ENCODE measurements around the gene POP5.

The POP5 gene

DNA sequence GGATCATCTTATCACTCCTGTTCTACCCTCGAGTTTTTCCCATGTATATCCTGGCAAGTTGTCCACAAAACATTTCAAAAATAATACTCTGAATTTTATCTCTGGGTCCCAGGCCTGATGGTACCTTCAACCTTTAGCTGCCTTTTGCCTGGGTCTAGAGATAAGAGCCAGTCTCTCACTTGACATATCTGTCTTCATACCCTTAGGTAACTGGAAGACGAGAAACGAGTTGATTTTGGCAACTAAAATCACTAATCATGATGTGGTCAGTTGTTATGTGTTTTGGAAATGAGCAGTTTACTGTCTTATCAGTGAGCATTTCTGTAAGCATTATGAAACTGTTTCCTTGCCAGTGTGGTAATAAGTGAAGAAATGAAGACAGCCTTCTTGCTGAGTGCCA is 40.8 kb downstream of the POP5 start:
- H3K4me3 ChIP-seq (ENCODE audit: insufficient read length, low read depth) = no peak overlapping the region
- H3K36me3 ChIP-seq (ENCODE audit: insufficient read depth, insufficient read length, low read length) = peaks cover 74% of the 10 kb centered on the region
- H3K9me3 ChIP-seq (ENCODE audit: insufficient read depth, low read length) = no peaks in the 10 kb centered on the region
- no peak for TF ChIP-seq SUZ12 (IDR thresholded peaks at IDR 0.05; ENCODE audit: extremely low read depth, insufficient read depth, insufficient read length)
- TF ChIP-seq YY1 (IDR thresholded peaks at IDR 0.05; ENCODE audit: insufficient read depth, insufficient read length) = no peak
- no peak for TF ChIP-seq ZNF274 (IDR thresholded peaks at IDR 0.05; ENCODE audit: low read depth, low read length)
- DNase-seq (ENCODE audit: low read depth, low spot score) = no peak
- peak overlapping the region; percentile 17 for H3K9ac ChIP-seq (ENCODE audit: insufficient read length, low read depth)
- H3K4me1 ChIP-seq (ENCODE audit: insufficient read depth, insufficient read length) = peaks cover 3% of the 10 kb centered on the region
- no peaks in the 10 kb centered on the region for H3K27me3 ChIP-seq (ENCODE audit: insufficient read depth, insufficient read length)

DNA sequence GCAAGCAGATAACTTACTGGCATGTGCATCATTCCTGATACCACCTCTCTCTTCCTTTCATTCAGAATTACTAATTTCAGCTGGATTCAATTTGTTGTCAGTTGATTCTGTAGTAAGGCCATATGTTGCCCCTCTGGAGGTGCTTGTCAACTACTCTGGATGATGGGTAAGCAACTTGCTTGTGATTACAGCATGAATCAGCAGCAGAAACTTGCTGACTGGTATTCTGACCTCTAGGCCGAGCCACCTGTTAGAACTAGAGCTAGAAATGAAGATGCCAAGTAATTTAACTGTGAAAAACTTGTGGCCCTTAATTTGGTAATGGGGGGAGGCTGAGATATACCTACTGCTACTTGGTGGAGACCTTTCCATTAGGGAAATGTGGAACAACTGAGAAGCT is 41.9 kb downstream of the POP5 start:
- no peak for DNase-seq (ENCODE audit: low read depth, low spot score)
- TF ChIP-seq YY1 (IDR thresholded peaks at IDR 0.05; ENCODE audit: insufficient read depth, insufficient read length) (no peak), SUZ12 (IDR thresholded peaks at IDR 0.05; ENCODE audit: extremely low read depth, insufficient read depth, insufficient read length) (no peak), ZNF274 (IDR thresholded peaks at IDR 0.05; ENCODE audit: low read depth, low read length) (no peak)
- H3K36me3 ChIP-seq (ENCODE audit: insufficient read depth, insufficient read length, low read length) = peaks cover 71% of the 10 kb centered on the region
- H3K9ac ChIP-seq (ENCODE audit: insufficient read length, low read depth) = no peak overlapping the region
- peaks cover 3% of the 10 kb centered on the region for H3K4me1 ChIP-seq (ENCODE audit: insufficient read depth, insufficient read length)
- no peaks in the 10 kb centered on the region for H3K9me3 ChIP-seq (ENCODE audit: insufficient read depth, low read length)
- H3K27me3 ChIP-seq (ENCODE audit: insufficient read depth, insufficient read length) = no peaks in the 10 kb centered on the region
- H3K4me3 ChIP-seq (ENCODE audit: insufficient read length, low read depth) = no peak overlapping the region

DNA sequence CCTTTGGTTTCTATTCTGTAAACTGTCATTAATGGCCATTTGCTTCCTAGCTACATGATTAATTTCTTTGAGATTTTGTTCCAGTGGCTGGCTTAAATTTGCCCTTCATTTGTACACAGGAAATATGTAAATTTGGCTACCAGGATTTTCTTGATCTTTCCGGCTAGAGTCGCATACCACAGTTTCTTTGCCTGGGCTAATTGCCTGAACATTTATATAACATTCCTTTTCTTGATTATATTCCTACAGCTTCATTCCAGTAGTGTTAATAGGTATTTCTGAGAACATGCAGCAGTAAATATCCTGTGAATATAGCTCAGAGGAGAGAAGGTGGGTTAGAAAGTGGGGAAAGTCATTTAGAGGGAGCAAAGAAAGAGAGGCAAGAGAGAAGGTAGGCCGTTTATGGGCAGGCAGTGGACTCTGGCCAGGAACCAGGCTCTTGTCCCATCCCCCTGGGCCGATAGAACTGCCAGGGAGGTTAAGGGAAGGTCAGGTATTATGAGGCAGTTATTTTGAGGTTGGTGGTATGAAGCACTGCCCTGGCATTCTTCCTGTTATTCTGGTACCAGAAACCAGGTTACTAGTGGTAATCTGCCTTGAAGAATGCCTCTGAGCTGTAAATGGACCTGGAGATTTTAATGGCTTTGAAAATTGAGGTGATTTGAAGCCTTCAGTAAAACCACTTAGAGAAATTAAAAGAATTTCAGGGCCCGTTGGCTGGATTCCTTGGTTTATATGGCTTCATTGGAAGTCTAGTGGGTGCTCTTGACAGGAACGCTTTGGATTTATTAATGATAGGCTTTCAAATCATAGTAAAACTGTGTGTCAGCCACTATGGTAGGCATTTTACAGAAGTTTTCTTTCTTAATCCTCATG is 42.7 kb downstream of the POP5 start:
- Histone ChIP-seq H3K27me3 (ENCODE audit: insufficient read depth, insufficient read length) (no peaks in the 10 kb centered on the region), H3K4me3 (ENCODE audit: insufficient read length, low read depth) (no peak overlapping the region), H3K4me1 (ENCODE audit: insufficient read depth, insufficient read length) (peaks cover 3% of the 10 kb centered on the region), H3K36me3 (ENCODE audit: insufficient read depth, insufficient read length, low read length) (peaks cover 64% of the 10 kb centered on the region), H3K9me3 (ENCODE audit: insufficient read depth, low read length) (no peaks in the 10 kb centered on the region), H3K9ac (ENCODE audit: insufficient read length, low read depth) (no peak overlapping the region)
- TF ChIP-seq ZNF274 (IDR thresholded peaks at IDR 0.05; ENCODE audit: low read depth, low read length) (no peak), YY1 (IDR thresholded peaks at IDR 0.05; ENCODE audit: insufficient read depth, insufficient read length) (no peak), SUZ12 (IDR thresholded peaks at IDR 0.05; ENCODE audit: extremely low read depth, insufficient read depth, insufficient read length) (no peak)
- DNase-seq (ENCODE audit: low read depth, low spot score) = no peak

DNA sequence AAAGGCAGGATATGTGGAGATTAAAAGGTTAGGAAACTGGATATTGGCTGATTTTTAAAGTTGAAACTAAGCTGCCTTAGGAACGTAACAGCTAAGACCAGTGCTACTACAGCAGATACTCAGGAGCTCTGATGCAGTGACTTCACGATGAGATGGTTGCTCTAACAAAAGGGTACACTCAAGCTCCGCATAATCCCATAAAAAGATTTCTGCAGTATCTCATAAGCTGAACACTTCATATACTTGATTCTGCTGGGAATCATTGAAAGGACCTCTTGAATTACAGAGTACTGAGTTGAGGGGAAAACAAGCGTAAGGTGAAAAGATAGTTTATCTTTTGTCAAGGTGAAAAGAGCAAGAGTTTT is 43.4 kb downstream of the POP5 start:
- TF ChIP-seq SUZ12 (IDR thresholded peaks at IDR 0.05; ENCODE audit: extremely low read depth, insufficient read depth, insufficient read length) = no peak
- TF ChIP-seq ZNF274 (IDR thresholded peaks at IDR 0.05; ENCODE audit: low read depth, low read length) = no peak
- TF ChIP-seq YY1 (IDR thresholded peaks at IDR 0.05; ENCODE audit: insufficient read depth, insufficient read length) = no peak
- Histone ChIP-seq H3K4me3 (ENCODE audit: insufficient read length, low read depth) (no peak overlapping the region), H3K9me3 (ENCODE audit: insufficient read depth, low read length) (no peaks in the 10 kb centered on the region), H3K36me3 (ENCODE audit: insufficient read depth, insufficient read length, low read length) (peaks cover 58% of the 10 kb centered on the region), H3K9ac (ENCODE audit: insufficient read length, low read depth) (no peak overlapping the region), H3K27me3 (ENCODE audit: insufficient read depth, insufficient read length) (no peaks in the 10 kb centered on the region), H3K4me1 (ENCODE audit: insufficient read depth, insufficient read length) (peaks cover 3% of the 10 kb centered on the region)
- DNase-seq (ENCODE audit: low read depth, low spot score) = no peak

- TF ChIP-seq ZNF274 (IDR thresholded peaks at IDR 0.05; ENCODE audit: low read depth, low read length) = no peak
- TF ChIP-seq SUZ12 (IDR thresholded peaks at IDR 0.05; ENCODE audit: extremely low read depth, insufficient read depth, insufficient read length) = no peak
- H3K9me3 ChIP-seq (ENCODE audit: insufficient read depth, low read length) = no peaks in the 10 kb centered on the region
- H3K27me3 ChIP-seq (ENCODE audit: insufficient read depth, insufficient read length) = no peaks in the 10 kb centered on the region
- peaks cover 3% of the 10 kb centered on the region for H3K4me1 ChIP-seq (ENCODE audit: insufficient read depth, insufficient read length)
- peaks cover 49% of the 10 kb centered on the region for H3K36me3 ChIP-seq (ENCODE audit: insufficient read depth, insufficient read length, low read length)
- peak overlapping the region; percentile 84 for H3K4me3 ChIP-seq (ENCODE audit: insufficient read length, low read depth)
- H3K9ac ChIP-seq (ENCODE audit: insufficient read length, low read depth) = peak overlapping the region; percentile 65
- DNase-seq (ENCODE audit: low read depth, low spot score) = no peak
Measured at GRCh38 chr12:120536064-120536791, 45.0 kb downstream of the POP5 start.

- peaks cover 38% of the 10 kb centered on the region for H3K36me3 ChIP-seq (ENCODE audit: insufficient read depth, insufficient read length, low read length)
Measured at GRCh38 chr12:120534703-120535655, 46.2 kb downstream of the POP5 start.

More at GRCh38 chr12:120534703-120535655, 46.2 kb downstream of the POP5 start:
- Histone ChIP-seq H3K4me3 (ENCODE audit: insufficient read length, low read depth) (peak overlapping the region; percentile 84), H3K9ac (ENCODE audit: insufficient read length, low read depth) (peak overlapping the region; percentile 93), H3K9me3 (ENCODE audit: insufficient read depth, low read length) (no peaks in the 10 kb centered on the region), H3K27me3 (ENCODE audit: insufficient read depth, insufficient read length) (no peaks in the 10 kb centered on the region), H3K4me1 (ENCODE audit: insufficient read depth, insufficient read length) (peaks cover 3% of the 10 kb centered on the region)
- no peak for TF ChIP-seq ZNF274 (IDR thresholded peaks at IDR 0.05; ENCODE audit: low read depth, low read length)
- TF ChIP-seq SUZ12 (IDR thresholded peaks at IDR 0.05; ENCODE audit: extremely low read depth, insufficient read depth, insufficient read length) = no peak
- TF ChIP-seq YY1 (IDR thresholded peaks at IDR 0.05; ENCODE audit: insufficient read depth, insufficient read length) = no peak
- no peak for DNase-seq (ENCODE audit: low read depth, low spot score)

All from NT2/D1 (cell line).